GM13976 (cell line): ENCODE results near the gene CLEC16A.

Experiments used
- DNase-seq: peaks from one replicate; pipeline ENCODE4 v3.0.0; 2012; ENCODE audit warnings: low spot score
- CTCF ChIP-seq: IDR thresholded peaks from 2 replicates; pipeline ENCODE4 v1.5.1; 2012; ENCODE audit warnings: borderline replicate concordance, mild to moderate bottlenecking; ENCODE audit not compliant: insufficient read depth; ENCODE audit errors: extremely low read depth, missing control alignments, control extremely low read depth
- in situ Hi-C: fragments of 300-500 bp; cut with MboI; formaldehyde crosslinking; loops from one replicate; pipeline ENCODE4 v1.12.0; 2022; ENCODE audit warnings: low sequenced_read_pairs, mixed read lengths, inconsistent platforms; ENCODE audit not compliant: unreplicated experiment

CLEC16A gene

GRCh38 chr16:11017499-11017898 is 73.1 kb downstream of the CLEC16A start:
- in situ Hi-C loops, result no loop called here
- TF ChIP-seq CTCF, result no peak
- no peak for DNase-seq

GRCh38 chr16:11020388-11020787 is 76.0 kb downstream of the CLEC16A start:
- TF ChIP-seq CTCF, result no peak
- in situ Hi-C loops, result no loop called here
- DNase-seq, result no peak

GRCh38 chr16:11020792-11021551 is 76.6 kb downstream of the CLEC16A start:
- in situ Hi-C loops, result no loop called here
- DNase-seq, result no peak
- TF ChIP-seq CTCF, result no peak

GRCh38 chr16:11022002-11022401 is 77.6 kb downstream of the CLEC16A start:
- DNase-seq, result no peak
- TF ChIP-seq CTCF, result no peak
- in situ Hi-C loops, result no loop called here

- DNase-seq, result no peak
- TF ChIP-seq CTCF, result no peak
- in situ Hi-C loops, result no loop called here
These were observed 79.1 kb downstream of the CLEC16A start for GRCh38 chr16:11023262-11024039.

- in situ Hi-C loops, result no loop called here
- DNase-seq, result peak; percentile 41
- TF ChIP-seq CTCF, result no peak
These were observed 80.1 kb downstream of the CLEC16A start for GRCh38 chr16:11024333-11025053.
